NCI-H187 (cell line): ENCODE results near the gene RAP1A.
"Not testable (repeated sequence)": the region's sequence is repeated elsewhere in the genome, so short reads cannot be mapped to it uniquely, and the experiment has no call there.

Experiments
- DNase-seq, 2 experiments: peaks; one replicate each; lab custom pipeline; 2025; lab: John Stamatoyannopoulos, UW

Gene RAP1A

GRCh38 chr1:111669268-111669667, 49.7 kb downstream of the RAP1A start:
- DNase-seq: no peak

GRCh38 chr1:111671852-111672251, 52.3 kb downstream of the RAP1A start:
- DNase-seq: no peak

DNA sequence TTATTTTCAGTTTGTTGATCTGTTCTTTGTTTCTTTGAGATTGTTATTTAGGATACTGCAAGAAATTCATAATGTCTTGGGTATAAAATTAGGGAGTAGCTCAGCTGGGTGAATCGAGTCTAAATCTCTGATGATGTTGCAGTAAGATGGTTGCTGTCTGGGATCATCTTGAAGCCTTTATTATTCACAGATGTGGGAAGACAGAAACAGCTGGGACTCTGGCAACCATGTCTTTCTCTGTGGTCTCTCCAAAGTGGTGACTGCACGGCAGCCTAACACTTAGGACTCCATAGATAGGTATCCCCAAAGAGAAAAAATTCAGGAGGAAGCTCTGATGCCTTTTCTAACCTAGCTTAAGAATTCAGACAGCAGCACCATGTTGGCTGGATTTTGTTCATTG, 52.7 kb downstream of the RAP1A start:
- no peak for DNase-seq

DNA sequence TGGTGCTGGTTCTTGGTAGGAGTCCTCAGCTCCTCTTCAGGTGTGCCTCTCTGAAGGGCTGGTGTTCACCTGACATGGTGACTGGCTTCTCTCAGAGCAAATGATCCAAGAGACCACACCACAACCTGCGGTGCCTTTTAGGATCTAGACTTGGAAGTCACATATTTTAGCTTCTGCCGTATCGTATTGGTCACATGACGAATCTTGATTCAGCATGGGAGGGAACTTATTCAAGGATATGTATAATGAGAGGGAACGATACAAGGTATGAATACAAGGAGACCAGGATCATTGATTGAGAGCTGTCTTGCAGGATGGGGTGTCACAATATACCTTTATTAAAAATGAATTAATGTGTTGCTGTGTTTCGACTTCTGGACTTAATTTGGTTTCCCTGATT, 58.0 kb downstream of the RAP1A start:
- DNase-seq: no peak

DNA sequence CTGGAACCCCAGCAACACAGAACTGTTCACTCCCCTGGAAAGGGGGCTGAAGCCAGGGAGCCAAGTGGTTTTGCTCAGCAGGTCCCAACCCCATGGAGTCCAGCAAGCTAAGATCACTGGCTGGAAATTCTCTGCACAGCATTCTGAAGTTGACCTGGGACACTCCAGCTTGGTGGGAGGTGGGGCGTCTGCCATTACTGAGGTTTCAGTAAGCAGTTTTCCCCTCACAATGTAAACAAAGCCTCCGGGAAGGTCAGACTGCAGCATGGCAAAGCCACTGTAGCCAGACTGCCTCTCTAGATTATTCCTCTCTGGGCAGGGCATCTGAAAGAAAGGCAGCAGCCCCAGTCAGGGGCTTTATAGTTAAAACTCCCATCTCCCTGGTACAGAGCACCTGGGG, 60.0 kb downstream of the RAP1A start:
- no peak for DNase-seq

DNA sequence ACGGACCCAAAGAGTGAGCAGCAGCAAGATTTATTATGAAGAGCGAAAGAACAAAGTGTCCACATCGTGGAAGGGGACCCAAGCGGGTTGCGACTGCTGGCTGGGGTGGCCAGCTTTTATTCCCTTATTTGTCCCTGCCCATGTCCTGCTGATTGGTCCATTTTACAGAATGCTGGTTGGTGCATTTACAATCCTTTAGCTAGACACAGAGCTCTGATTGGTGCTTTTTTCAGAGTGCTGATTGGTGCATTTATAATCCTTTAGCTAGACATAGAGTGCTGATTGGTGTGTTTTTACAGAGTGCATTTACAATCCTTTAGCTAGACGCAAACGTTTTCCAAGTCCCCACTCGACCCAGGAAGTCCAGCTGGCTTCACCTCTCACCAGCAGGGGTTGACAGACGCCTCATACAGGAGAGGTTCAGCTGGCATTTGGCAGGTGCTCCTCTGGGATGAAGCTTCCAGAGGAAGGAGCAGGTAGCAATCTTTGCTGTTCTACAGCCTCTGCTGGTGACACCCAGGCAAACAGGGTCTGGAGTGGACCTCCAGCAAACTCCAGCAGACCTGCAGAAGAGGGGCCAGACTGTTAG, 60.7 kb downstream of the RAP1A start:
- DNase-seq: not testable (repeated sequence)

DNA sequence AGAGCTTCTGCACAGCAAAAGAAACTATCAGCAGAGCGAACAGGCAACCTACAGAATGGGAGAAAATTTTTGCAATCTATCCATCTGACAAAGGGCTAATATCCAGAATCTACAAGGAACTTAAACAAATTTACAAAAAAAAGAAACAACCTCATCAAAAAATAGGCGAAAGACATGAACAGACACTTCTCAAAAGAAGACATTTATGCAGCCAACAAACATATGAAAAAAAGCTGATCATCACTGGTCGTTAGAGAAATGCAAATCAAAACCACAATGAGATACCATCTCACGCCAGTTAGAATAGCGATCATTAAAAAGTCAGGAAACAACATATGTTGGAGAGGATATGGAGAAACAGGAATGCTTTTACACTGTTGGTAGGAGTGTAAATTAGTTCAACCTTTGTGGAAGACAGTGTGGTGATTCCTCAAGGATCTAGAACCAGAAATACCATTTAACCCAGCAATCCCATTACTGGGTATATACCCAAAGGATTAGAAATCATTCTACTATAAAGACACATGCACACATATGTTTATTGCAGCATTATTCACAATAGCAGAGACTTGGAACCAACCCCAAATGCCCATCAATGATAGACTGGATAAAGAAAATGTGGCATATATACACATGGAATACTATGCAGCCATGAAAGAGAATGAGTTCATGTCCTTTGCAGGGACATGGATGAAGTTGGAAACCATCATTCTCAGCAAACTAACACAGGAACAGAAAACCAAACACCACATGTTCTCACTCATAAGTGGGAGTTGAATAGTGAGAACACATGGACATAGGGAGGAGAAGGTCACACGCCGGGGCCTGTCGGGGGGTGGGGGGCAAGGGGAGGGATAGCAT, 65.9 kb downstream of the RAP1A start:
- not testable (repeated sequence) for DNase-seq

- DNase-seq: no peak
These were observed 70.7 kb downstream of the RAP1A start for GRCh38 chr1:111690306-111690617.

GRCh38 chr1:111691886-111692285, 72.3 kb downstream of the RAP1A start:
- no peak for DNase-seq

DNA sequence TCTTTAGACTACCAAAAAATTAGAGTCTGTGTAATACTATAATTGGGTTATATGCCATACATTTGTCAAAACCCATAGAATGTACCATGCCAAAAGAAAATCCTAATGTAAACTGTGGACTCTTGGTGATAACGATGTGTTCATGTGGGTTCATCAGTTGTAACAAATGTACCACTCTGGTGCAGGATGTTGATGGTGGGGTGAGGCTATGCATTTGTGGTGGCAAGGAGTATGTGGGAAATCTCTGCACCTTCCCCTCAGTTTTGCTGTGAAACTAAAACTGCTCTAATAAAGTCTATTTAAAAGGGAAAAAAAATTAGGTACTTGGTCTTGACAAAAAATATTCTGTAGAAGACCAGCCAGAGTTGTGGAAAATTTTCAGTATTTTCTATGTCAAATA, 76.2 kb downstream of the RAP1A start:
- no peak for DNase-seq

DNA sequence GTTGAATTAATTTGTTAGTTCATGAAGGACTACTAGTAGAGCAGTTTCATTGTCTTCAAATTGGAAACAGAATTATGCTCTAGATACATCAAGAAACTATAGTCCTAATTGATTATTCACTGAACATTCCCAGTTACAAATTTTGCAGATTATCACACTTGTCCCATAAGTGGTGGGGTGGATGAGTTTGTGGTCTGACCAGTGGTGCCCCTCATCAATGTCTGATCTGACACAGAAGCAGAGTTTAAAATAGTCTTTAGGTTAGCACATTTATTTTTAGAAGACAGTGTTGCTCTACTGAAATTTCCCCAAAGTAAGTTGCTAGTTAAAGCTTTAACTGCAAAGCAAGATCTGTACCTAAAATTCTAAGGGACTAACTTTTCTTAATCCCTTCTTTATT, 76.7 kb downstream of the RAP1A start:
- DNase-seq: no peak

DNA sequence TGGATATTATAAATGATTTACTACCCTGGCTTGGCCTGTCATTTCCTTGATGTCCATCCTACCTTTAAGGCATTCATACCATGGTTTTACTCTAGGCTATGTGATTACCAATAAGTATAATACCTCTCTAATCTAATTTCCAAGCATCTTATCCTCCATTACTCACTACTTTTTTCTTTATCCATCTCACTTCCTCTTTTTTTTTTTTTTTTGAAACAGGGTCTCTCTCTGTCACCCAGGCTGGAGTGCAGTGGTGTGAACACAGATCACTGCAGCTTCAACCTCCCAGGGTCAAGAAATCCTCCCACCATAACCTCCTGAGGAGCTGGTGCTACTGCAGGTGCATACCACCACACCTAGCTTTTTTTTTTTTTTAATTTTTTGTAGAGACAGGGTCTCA, 79.7 kb downstream of the RAP1A start:
- DNase-seq: no peak

- no peak for DNase-seq
These were observed 83.0 kb downstream of the RAP1A start for GRCh38 chr1:111702504-111703050.

GRCh38 chr1:111704240-111704639, 84.7 kb downstream of the RAP1A start:
- DNase-seq: no peak

- DNase-seq: no peak
These were observed 85.2 kb downstream of the RAP1A start for GRCh38 chr1:111704776-111705175.

- no peak for DNase-seq
These were observed 86.3 kb downstream of the RAP1A start for GRCh38 chr1:111705841-111706240.

- DNase-seq: no peak
These were observed 87.3 kb downstream of the RAP1A start for GRCh38 chr1:111706921-111707320.

DNA sequence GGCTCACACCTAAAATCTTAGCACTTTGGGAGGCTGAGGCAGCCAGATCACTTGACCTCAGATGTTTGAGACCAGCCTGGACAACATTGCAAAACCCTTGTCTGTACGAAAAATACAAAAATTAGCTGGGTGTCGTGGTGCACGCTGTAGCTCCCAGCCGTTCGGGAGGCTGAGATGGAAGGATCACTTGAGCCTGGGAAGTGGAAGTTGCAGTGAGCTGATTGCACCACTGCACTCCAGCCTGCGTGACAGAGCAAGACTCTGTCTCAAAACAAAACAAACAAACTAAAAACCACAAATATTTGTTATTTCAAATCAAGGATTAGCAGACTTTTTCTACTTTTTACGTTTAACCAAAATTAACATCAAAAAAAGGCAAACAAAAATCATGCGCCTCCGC, 88.3 kb downstream of the RAP1A start:
- no peak for DNase-seq

DNA sequence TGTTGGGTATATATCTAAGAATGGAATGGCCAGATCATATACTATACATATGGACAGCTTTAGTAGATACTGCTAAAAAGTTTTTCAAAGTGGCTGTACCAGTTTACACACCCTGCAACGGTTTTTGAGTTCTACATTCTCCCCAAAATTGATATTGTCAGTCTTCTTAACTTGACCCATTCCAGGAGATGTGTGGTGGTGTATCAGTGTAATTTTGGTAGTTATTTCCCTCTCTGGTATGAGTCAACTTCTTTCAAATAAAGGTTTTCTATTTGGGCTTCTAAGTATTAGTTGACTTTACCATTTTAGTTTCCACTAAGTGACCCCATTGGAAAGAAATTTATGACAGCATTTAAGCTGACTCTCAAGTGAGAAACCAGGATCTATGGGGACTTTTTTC, 90.4 kb downstream of the RAP1A start:
- DNase-seq: no peak

- DNase-seq: no peak
These were observed 96.7 kb downstream of the RAP1A start for GRCh38 chr1:111716333-111716732.

DNA sequence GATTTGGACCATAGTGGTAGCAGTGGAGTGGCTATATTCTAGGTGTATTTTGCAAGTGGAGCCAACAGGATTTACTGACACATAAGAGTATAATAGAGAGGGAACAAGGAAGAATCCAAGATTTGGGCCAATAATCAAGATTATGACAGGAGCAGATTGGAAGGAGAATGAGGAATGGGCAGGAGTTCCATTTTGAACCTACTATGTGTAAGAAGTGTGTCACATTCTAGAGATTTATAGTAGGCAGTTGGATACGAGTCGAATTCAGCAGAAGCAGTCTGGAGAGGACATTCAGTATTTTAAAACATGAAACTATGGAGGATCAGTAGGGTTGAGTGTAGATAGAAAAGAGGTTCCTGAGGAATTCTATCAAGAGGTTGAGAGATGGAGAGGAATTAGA, 97.9 kb downstream of the RAP1A start:
- DNase-seq: no peak

DNA sequence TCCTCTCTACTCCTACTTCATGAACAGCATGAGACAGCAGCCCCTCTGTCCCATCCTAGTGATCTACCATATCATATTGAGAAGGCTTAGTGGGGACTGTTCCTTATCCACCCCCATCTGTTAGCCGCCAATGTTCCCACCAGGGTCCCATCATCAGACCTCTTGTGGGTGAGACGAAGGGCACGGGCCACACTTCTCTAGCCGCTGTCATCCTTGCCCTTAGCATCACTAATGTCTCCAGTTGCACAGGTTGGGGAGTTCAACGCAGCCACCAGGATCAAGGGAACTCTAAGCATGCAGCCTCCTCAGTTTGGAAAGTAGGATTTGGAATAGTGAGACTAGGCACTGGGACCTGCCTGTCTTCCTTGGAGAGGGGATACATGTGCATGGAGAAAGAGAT, 99.5 kb downstream of the RAP1A start:
- DNase-seq: no peak

- no peak for DNase-seq
These were observed 100.1 kb downstream of the RAP1A start for GRCh38 chr1:111719674-111720132.
